H9 (cell line): Measurements from ENCODE around the gene MRPS26. TPM values are rescaled to one million over a fixed set of nuclear protein-coding genes. Genes with fewer than 3 reads are reported as not detected.

ENCODE experiments used
- DNase-seq: peaks from one replicate; pipeline ENCODE4 v3.0.0-alpha.2; 2017
- H2AFZ ChIP-seq: one replicate; pipeline ENCODE4 v1.6.1; 2013; ENCODE audit warnings: mild to moderate bottlenecking, low read length, control low read depth, moderate library complexity
- H2AK5ac ChIP-seq: 2 replicates; pipeline ENCODE4 v1.6.1; 2013; ENCODE audit warnings: low read length, control low read depth, mixed read lengths; ENCODE audit not compliant: insufficient read length
- H2BK120ac ChIP-seq: one replicate; pipeline ENCODE4 v1.6.1; 2013; ENCODE audit warnings: low read depth, mild to moderate bottlenecking, low read length, control low read depth, inconsistent platforms; ENCODE audit not compliant: poor library complexity, severe bottlenecking
- H2BK12ac ChIP-seq: 2 replicates; pipeline ENCODE4 v1.6.1; 2013; ENCODE audit warnings: low read length, control low read depth, mixed read lengths, low read depth; ENCODE audit not compliant: insufficient read length
- H2BK15ac ChIP-seq: 2 replicates; pipeline ENCODE4 v1.6.1; 2013; ENCODE audit warnings: low read depth, low read length, control low read depth
- H2BK20ac ChIP-seq: one replicate; pipeline ENCODE4 v1.6.1; 2013; ENCODE audit warnings: low read depth, mild to moderate bottlenecking, low read length, control low read depth, inconsistent platforms; ENCODE audit not compliant: poor library complexity, severe bottlenecking
- H2BK5ac ChIP-seq: 2 replicates; pipeline ENCODE4 v1.6.1; 2013; ENCODE audit warnings: low read length, control low read depth, mixed read lengths; ENCODE audit not compliant: insufficient read length
- H3K14ac ChIP-seq: 2 replicates; pipeline ENCODE4 v1.6.1; 2013; ENCODE audit warnings: low read length, control low read depth; ENCODE audit not compliant: insufficient read depth
- H3K18ac ChIP-seq: 2 replicates; pipeline ENCODE4 v1.6.1; 2013; ENCODE audit warnings: low read depth, mild to moderate bottlenecking, mixed read lengths, low read length, control low read depth; ENCODE audit not compliant: insufficient read length
- H3K23ac ChIP-seq: 2 replicates; pipeline ENCODE4 v1.6.1; 2013; ENCODE audit warnings: low read length, control low read depth, mixed read lengths, low read depth; ENCODE audit not compliant: insufficient read length
- H3K23me2 ChIP-seq: 2 replicates; pipeline ENCODE4 v1.6.1; 2013; ENCODE audit warnings: low read depth, mild to moderate bottlenecking, mixed read lengths, low read length, control low read depth; ENCODE audit not compliant: insufficient read length, poor library complexity, severe bottlenecking
- H3K27ac ChIP-seq: 2 replicates; pipeline ENCODE4 v1.5.1; 2013; ENCODE audit warnings: low read length, control low read depth, mixed read lengths, low read depth; ENCODE audit not compliant: insufficient read length
- H3K27me3 ChIP-seq: 2 replicates; pipeline ENCODE4 v1.6.1; 2013; ENCODE audit warnings: low read length, control low read depth, inconsistent platforms; ENCODE audit not compliant: insufficient read depth
- H3K4ac ChIP-seq: 2 replicates; pipeline ENCODE4 v1.6.1; 2013; ENCODE audit warnings: low read depth, mild to moderate bottlenecking, control low read depth, inconsistent platforms, low read length, moderate library complexity
- H3K4me1 ChIP-seq: 2 replicates; pipeline ENCODE4 v1.6.1; 2013; ENCODE audit warnings: low read length, control low read depth, inconsistent platforms; ENCODE audit not compliant: insufficient read depth
- H3K4me2 ChIP-seq: 2 replicates; pipeline ENCODE4 v1.6.1; 2013; ENCODE audit warnings: low read length, control low read depth, mixed read lengths; ENCODE audit not compliant: insufficient read length, insufficient read depth
- H3K56ac ChIP-seq: 2 replicates; pipeline ENCODE4 v1.6.1; 2013; ENCODE audit warnings: low read depth, mild to moderate bottlenecking, mixed read lengths, low read length, control low read depth; ENCODE audit not compliant: insufficient read length
- H3K79me1 ChIP-seq: 2 replicates; pipeline ENCODE4 v1.6.1; 2013; ENCODE audit warnings: low read depth, mild to moderate bottlenecking, moderate library complexity, low read length, control low read depth, inconsistent platforms; ENCODE audit not compliant: insufficient read depth, poor library complexity, severe bottlenecking
- H3K79me2 ChIP-seq: 2 replicates; pipeline ENCODE4 v1.6.1; 2013; ENCODE audit warnings: low read length, control low read depth, inconsistent platforms; ENCODE audit not compliant: insufficient read depth
- H3K9ac ChIP-seq: 2 replicates; pipeline ENCODE4 v1.6.1; 2013; ENCODE audit warnings: low read length, control low read depth, mixed read lengths; ENCODE audit not compliant: insufficient read length; ENCODE audit errors: extremely low read depth
- H3K9me3 ChIP-seq: one replicate; pipeline ENCODE4 v1.6.1; 2013; ENCODE audit warnings: low read depth, low read length, inconsistent platforms; ENCODE audit not compliant: control insufficient read depth
- H3T11ph ChIP-seq: one replicate; pipeline ENCODE4 v1.6.1; 2013; ENCODE audit warnings: mild to moderate bottlenecking, low read length, control low read depth, inconsistent platforms
- H4K20me1 ChIP-seq: one replicate; pipeline ENCODE4 v1.6.1; 2013; ENCODE audit not compliant: control insufficient read depth, insufficient read length, insufficient read depth
- H4K5ac ChIP-seq: 2 replicates; pipeline ENCODE4 v1.6.1; 2013; ENCODE audit warnings: low read depth, mild to moderate bottlenecking, mixed read lengths, low read length, control low read depth; ENCODE audit not compliant: insufficient read length
- H4K8ac ChIP-seq: replicated peaks from 2 replicates; pipeline ENCODE4 v1.6.1; 2013; ENCODE audit warnings: low read length, control low read depth, mixed read lengths, low read depth; ENCODE audit not compliant: insufficient read length
- H4K91ac ChIP-seq: 2 replicates; pipeline ENCODE4 v1.6.1; 2013; ENCODE audit warnings: low read depth, mild to moderate bottlenecking, moderate library complexity, mixed read lengths, low read length, control low read depth; ENCODE audit not compliant: insufficient read length
- H3K27ac Mint-ChIP-seq, 3 experiments: 2 replicates in 2 of 3; 3 replicates in 1 of 3; pipeline ENCODE4 v1.8.0; 2020 to 2021; ENCODE audit warnings: mixed read lengths in 3 of 3, mild to moderate bottlenecking in 1 of 3, moderate library complexity in 1 of 3
- H3K27me3 Mint-ChIP-seq: 2 replicates; pipeline ENCODE4 v1.8.0; 2021; ENCODE audit warnings: low read depth, mild to moderate bottlenecking, moderate library complexity, mixed read lengths
- H3K36me3 Mint-ChIP-seq, 3 experiments: 2 replicates in 2 of 3; 3 replicates in 1 of 3; pipeline ENCODE4 v1.8.0; 2020 to 2021; ENCODE audit warnings: low read depth in 3 of 3, mixed read lengths in 3 of 3; ENCODE audit not compliant: insufficient read depth in 1 of 3
- H3K4me1 Mint-ChIP-seq, 2 experiments: 2 replicates each; pipeline ENCODE4 v1.8.0; 2020; ENCODE audit warnings: mixed read lengths in 2 of 2
- H3K4me3 Mint-ChIP-seq, 2 experiments: 2 replicates in 1 of 2; 3 replicates in 1 of 2; pipeline ENCODE4 v1.8.0; 2020 to 2021; ENCODE audit warnings: mild to moderate bottlenecking in 2 of 2, mixed read lengths in 2 of 2, moderate library complexity in 1 of 2
- H3K9me3 Mint-ChIP-seq, 2 experiments: 2 replicates in 1 of 2; 3 replicates in 1 of 2; pipeline ENCODE4 v1.8.0; 2020; ENCODE audit warnings: mild to moderate bottlenecking in 2 of 2, mixed read lengths in 2 of 2, moderate library complexity in 1 of 2
- WGBS: extraction: QIAGEN DNeasy Blood & Tissue Kit; methylation state at CpG from one replicate; pipeline ENCODE4 v1.1.7; 2013; ENCODE audit warnings: missing lambda C conversion rate, low lambda C conversion rate, mixed read lengths; ENCODE audit not compliant: insufficient read length; ENCODE audit errors: extremely low coverage; 5-methylcytosine and 5-hydroxymethylcytosine counted together
- total RNA-seq: library from RNA; stranded (reverse); gene quantifications from 2 replicates; pipeline ENCODE4 v1.2.1, GENCODE V29; 2021
- TF ChIP-seq, protein P1 (sequence below): fragments of 200-600 bp; sonication (generic); conservative IDR thresholded peaks from 3 replicates; pipeline ENCODE4 v1.8.0; 2021; ENCODE audit warnings: antibody characterized with exemption, mild to moderate bottlenecking

The MRPS26 gene
- total RNA-seq, 1 experiment from 2014 or later, result 97.6 TPM

DNA sequence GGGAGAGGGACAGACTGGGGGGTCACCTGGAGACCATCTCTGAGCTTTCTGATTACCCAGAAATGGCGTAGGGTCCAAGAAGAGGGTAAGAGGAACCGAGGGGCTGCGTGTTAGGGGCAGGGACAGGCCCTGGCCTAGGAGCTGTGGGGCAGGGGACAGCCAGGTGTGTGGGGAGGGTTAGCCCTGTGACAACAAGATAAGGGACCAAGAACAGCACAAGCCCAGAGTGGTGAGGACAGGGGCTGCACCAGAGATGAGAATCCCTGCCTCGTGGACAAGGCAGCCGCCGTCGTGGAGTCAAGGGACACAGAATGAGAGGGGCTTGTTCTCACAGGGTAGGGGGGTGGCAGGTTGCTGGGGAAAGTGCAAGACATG lies 39.1 kb downstream of the MRPS26 start:
- Histone ChIP-seq H2AFZ (no peak overlapping the region), H4K91ac (no peak overlapping the region), H3K14ac (no peak overlapping the region), H3K9ac (no peak overlapping the region), H3K4ac (no peak overlapping the region), H4K20me1 (no peaks in the 10 kb centered on the region), H3K79me1 (no peaks in the 10 kb centered on the region), H3K27me3 (peaks cover 29% of the 10 kb centered on the region), H3K4me1 (no peaks in the 10 kb centered on the region; the same call in 1 of the 2 replicates), H3K4me2 (no peak overlapping the region), H4K8ac (no peak overlapping the region), H3K18ac (no peak overlapping the region), H2BK120ac (no peak overlapping the region), H3K23me2 (peaks cover 4% of the 10 kb centered on the region), H2BK12ac (no peak overlapping the region), H3K79me2 (no peaks in the 10 kb centered on the region), H3K27ac (no peak overlapping the region), H3K9me3 (no peaks in the 10 kb centered on the region), H3K56ac (no peak overlapping the region), H2BK20ac (no peak overlapping the region), H3K23ac (no peak overlapping the region), H2AK5ac (no peak overlapping the region), H2BK5ac (no peak overlapping the region), H2BK15ac (no peak overlapping the region), H3T11ph (no peak overlapping the region), H4K5ac (no peak overlapping the region)
- Mint-ChIP-seq H3K36me3 (no peaks in the 10 kb centered on the region; a peak in 2 of 7 replicates), H3K4me3 (no peak overlapping the region), H3K27me3 (peaks cover 56% of the 10 kb centered on the region), H3K9me3 (peaks cover 0 to 2% of the 10 kb centered on the region in 2 experiments; a peak in 1 of 5 replicates), H3K4me1 (peaks cover 0 to 8% of the 10 kb centered on the region in 2 experiments; a peak in 1 of 4 replicates), H3K27ac (no peak overlapping the region)
- WGBS, result no CpG with 5 or more reads among the region's 7 CpGs
- TF ChIP-seq, protein P1, sequence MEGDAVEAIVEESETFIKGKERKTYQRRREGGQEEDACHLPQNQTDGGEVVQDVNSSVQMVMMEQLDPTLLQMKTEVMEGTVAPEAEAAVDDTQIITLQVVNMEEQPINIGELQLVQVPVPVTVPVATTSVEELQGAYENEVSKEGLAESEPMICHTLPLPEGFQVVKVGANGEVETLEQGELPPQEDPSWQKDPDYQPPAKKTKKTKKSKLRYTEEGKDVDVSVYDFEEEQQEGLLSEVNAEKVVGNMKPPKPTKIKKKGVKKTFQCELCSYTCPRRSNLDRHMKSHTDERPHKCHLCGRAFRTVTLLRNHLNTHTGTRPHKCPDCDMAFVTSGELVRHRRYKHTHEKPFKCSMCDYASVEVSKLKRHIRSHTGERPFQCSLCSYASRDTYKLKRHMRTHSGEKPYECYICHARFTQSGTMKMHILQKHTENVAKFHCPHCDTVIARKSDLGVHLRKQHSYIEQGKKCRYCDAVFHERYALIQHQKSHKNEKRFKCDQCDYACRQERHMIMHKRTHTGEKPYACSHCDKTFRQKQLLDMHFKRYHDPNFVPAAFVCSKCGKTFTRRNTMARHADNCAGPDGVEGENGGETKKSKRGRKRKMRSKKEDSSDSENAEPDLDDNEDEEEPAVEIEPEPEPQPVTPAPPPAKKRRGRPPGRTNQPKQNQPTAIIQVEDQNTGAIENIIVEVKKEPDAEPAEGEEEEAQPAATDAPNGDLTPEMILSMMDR, result no peak
- DNase-seq, result no peak
